OCI-LY1 (cell line): ENCODE measurements around the gene PRR23A.

ENCODE experiments used
- H2AFZ ChIP-seq: fragments of 200-600 bp; sonication (generic), shearing (Covaris generic); 2 replicates; pipeline ENCODE4 v1.6.0; 2014; ENCODE audit warnings: antibody characterized with exemption, mild to moderate bottlenecking, low read length
- H3F3A ChIP-seq: fragments of 200-600 bp; sonication (generic), shearing (Covaris generic); 2 replicates; pipeline ENCODE4 v1.6.0; 2014; ENCODE audit warnings: mild to moderate bottlenecking, antibody characterized with exemption, low read length, moderate library complexity; ENCODE audit not compliant: insufficient read depth
- H3K27ac ChIP-seq: fragments of 200-600 bp; sonication (generic); 2 replicates; pipeline ENCODE4 v1.5.1; 2014; ENCODE audit warnings: low read length, mixed run types, mild to moderate bottlenecking, low read depth; ENCODE audit not compliant: poor library complexity, severe bottlenecking
- H3K27me3 ChIP-seq: fragments of 200-600 bp; sonication (generic); 2 replicates; pipeline ENCODE4 v1.6.0; 2014; ENCODE audit warnings: antibody characterized with exemption, mild to moderate bottlenecking, low read length, moderate library complexity; ENCODE audit not compliant: insufficient read depth
- H3K36me3 ChIP-seq: fragments of 200-600 bp; sonication (generic); 2 replicates; pipeline ENCODE4 v1.6.1; 2014; ENCODE audit warnings: mild to moderate bottlenecking, antibody characterized with exemption, low read length, moderate library complexity, mixed read lengths; ENCODE audit not compliant: insufficient read depth
- H3K4me1 ChIP-seq: fragments of 200-600 bp; sonication (generic); 2 replicates; pipeline ENCODE4 v1.5.1; 2014; ENCODE audit warnings: mild to moderate bottlenecking, low read length, moderate library complexity; ENCODE audit not compliant: insufficient read depth, severe bottlenecking
- H3K4me2 ChIP-seq: fragments of 200-600 bp; sonication (generic), shearing (Covaris generic); 2 replicates; pipeline ENCODE4 v1.6.1; 2014; ENCODE audit warnings: low read length
- H3K4me3 ChIP-seq: fragments of 200-600 bp; sonication (generic); 2 replicates; pipeline ENCODE4 v1.5.1; 2014; ENCODE audit warnings: low read length, low read depth, mild to moderate bottlenecking, mixed read lengths; ENCODE audit not compliant: poor library complexity, severe bottlenecking
- H3K79me2 ChIP-seq: fragments of 200-600 bp; shearing (Covaris generic); 2 replicates; pipeline ENCODE4 v1.6.1; 2016; ENCODE audit warnings: mixed run types, low read length, mixed read lengths; ENCODE audit not compliant: insufficient read depth
- H3K9ac ChIP-seq: fragments of 200-600 bp; sonication (generic), shearing (Covaris generic); 2 replicates; pipeline ENCODE4 v1.6.1; 2014; ENCODE audit warnings: mild to moderate bottlenecking, low read length, mixed read lengths
- H3K9me2 ChIP-seq: fragments of 200-600 bp; sonication (generic), shearing (Covaris generic); 2 replicates; pipeline ENCODE4 v1.6.1; 2014; ENCODE audit warnings: low read depth, mild to moderate bottlenecking, low read length, mixed read lengths
- H3K9me3 ChIP-seq: fragments of 200-600 bp; shearing (Covaris generic); 2 replicates; pipeline ENCODE4 v1.6.1; 2014; ENCODE audit warnings: low read length, mixed read lengths
- H4K20me1 ChIP-seq: fragments of 200-600 bp; sonication (generic), shearing (Covaris generic); 2 replicates; pipeline ENCODE4 v1.6.0; 2016; ENCODE audit warnings: mild to moderate bottlenecking, low read length; ENCODE audit not compliant: insufficient read depth
- CTCF ChIP-seq: fragments of 200-600 bp; sonication (generic), shearing (Covaris generic); IDR thresholded peaks from 2 replicates; pipeline ENCODE4 v1.5.1; 2017; ENCODE audit warnings: mild to moderate bottlenecking, antibody characterized with exemption, low read length, moderate library complexity, mixed read lengths
- EZH2 ChIP-seq: fragments of 200-600 bp; sonication (generic), shearing (Covaris generic); IDR thresholded peaks from 2 replicates; pipeline ENCODE4 v1.8.0; 2017; ENCODE audit warnings: borderline replicate concordance, mixed run types, mild to moderate bottlenecking, antibody characterized with exemption, low read length, moderate library complexity, mixed read lengths

Gene PRR23A

GRCh38 chr3:138972941-138973340 lies 33.1 kb downstream of the PRR23A start:
- Histone ChIP-seq H3K79me2 (no peaks in the 10 kb centered on the region), H3K27ac (no peak overlapping the region), H3K4me2 (no peak overlapping the region), H4K20me1 (no peaks in the 10 kb centered on the region), H3F3A (no peaks in the 10 kb centered on the region), H3K9me2 (no peaks in the 10 kb centered on the region), H3K9ac (no peak overlapping the region), H3K9me3 (no peaks in the 10 kb centered on the region), H2AFZ (no peak overlapping the region), H3K27me3 (no peaks in the 10 kb centered on the region), H3K36me3 (no peaks in the 10 kb centered on the region), H3K4me3 (no peak overlapping the region), H3K4me1 (no peaks in the 10 kb centered on the region)
- no peak for TF ChIP-seq EZH2
- TF ChIP-seq CTCF: no peak

- H4K20me1 ChIP-seq: no peaks in the 10 kb centered on the region
- no peak for TF ChIP-seq EZH2
- TF ChIP-seq CTCF: no peak
- H3K4me2 ChIP-seq: no peak overlapping the region
- no peaks in the 10 kb centered on the region for H3K36me3 ChIP-seq
- H3K9ac ChIP-seq: no peak overlapping the region
- H2AFZ ChIP-seq: no peak overlapping the region
- no peaks in the 10 kb centered on the region for H3K79me2 ChIP-seq
- H3K9me3 ChIP-seq: no peaks in the 10 kb centered on the region
- no peak overlapping the region for H3K4me3 ChIP-seq
- H3K9me2 ChIP-seq: no peaks in the 10 kb centered on the region
- H3K27ac ChIP-seq: no peak overlapping the region
- no peaks in the 10 kb centered on the region for H3K4me1 ChIP-seq
- H3F3A ChIP-seq: no peaks in the 10 kb centered on the region
- no peaks in the 10 kb centered on the region for H3K27me3 ChIP-seq
These were observed 34.2 kb downstream of the PRR23A start for GRCh38 chr3:138971766-138972320.

- H4K20me1 ChIP-seq: no peaks in the 10 kb centered on the region
- peaks cover 10% of the 10 kb centered on the region; the same call in 1 of the 2 replicates for H3K27me3 ChIP-seq
- peaks cover 12% of the 10 kb centered on the region; the same call in 1 of the 2 replicates for H3K9me3 ChIP-seq
- H3F3A ChIP-seq: no peaks in the 10 kb centered on the region
- H3K79me2 ChIP-seq: no peaks in the 10 kb centered on the region
- no peak overlapping the region for H3K9ac ChIP-seq
- H3K4me3 ChIP-seq: no peak overlapping the region
- H3K4me1 ChIP-seq: peaks cover 3% of the 10 kb centered on the region
- H3K9me2 ChIP-seq: no peaks in the 10 kb centered on the region
- no peak overlapping the region for H2AFZ ChIP-seq
- no peaks in the 10 kb centered on the region for H3K36me3 ChIP-seq
- H3K27ac ChIP-seq: no peak overlapping the region
- TF ChIP-seq CTCF (no peak), EZH2 (no peak)
- H3K4me2 ChIP-seq: no peak overlapping the region
These were observed 41.1 kb downstream of the PRR23A start for GRCh38 chr3:138964923-138965322.
